ENCODE results near the gene RHO.
"Not testable (repeated sequence)": the region's sequence is repeated elsewhere in the genome, so short reads cannot be mapped to it uniquely, and the experiment has no call there.

The RHO gene

GRCh38 chr3:129493206-129493605, 35.2 kb upstream of the RHO start:
- no peak for TF ChIP-seq CTCF (IDR thresholded peaks at IDR 0.05; ENCODE audit: low read length, missing control alignments)
- H3K4me3 ChIP-seq (replicated peaks; ENCODE audit: low read depth, low read length), result no peak overlapping the region
- no peak for DNase-seq (ENCODE audit: low read depth)

DNA sequence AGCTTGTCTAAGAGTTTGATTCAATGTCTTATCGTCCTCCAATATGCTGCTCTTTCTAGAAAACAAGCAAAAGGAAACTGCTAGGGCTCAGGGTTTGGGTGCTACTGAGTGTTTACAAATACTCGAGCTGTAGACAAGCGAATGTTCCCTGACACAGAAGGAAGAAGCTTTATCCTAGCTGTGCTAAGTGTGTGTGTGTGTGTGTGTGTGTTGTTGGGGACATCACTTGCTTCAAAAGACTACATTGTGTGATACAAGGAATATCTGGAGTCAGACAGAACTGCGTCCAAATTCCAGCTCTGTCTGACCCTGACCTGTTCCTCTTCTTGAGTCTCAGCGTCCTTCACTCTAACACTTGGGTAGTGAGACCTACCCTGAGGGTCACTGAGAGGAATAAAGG, 33.9 kb upstream of the RHO start:
- H3K4me3 ChIP-seq (replicated peaks; ENCODE audit: low read depth, low read length); DNase-seq (ENCODE audit: low read depth): not testable (repeated sequence)

DNA sequence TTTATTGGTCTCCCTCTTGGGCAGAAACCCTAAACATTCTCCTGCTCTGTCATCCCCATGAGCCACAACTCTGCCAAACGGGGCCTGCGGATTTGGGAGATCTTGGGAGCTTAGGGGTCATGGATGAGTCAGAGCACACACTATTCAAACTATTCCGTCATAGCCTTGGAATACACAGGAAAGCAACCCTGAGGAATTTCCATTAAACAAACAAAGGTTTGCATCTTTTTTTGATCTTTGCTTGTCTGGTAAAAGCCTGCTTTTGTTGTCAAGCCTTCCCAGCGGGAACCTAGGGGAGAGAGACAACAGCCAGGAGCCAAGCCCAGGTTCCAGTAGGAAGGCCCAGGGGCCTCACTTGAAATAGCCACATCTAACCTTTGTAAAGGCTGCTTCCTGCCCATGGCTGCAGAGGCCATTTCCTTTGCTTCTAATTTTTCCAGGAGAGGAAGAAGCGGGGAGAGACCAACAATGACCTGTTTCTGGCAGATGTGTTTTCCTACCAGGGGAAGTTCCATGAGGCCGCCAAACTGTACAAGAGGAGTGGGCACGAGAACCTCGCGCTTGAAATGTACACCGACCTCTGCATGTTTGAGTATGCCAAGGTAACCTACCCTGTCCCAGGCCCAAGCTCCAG, 33.3 kb upstream of the RHO start:
- H3K4me3 ChIP-seq (replicated peaks; ENCODE audit: low read depth, low read length), result not testable (repeated sequence)
- peak; percentile 84 for DNase-seq (ENCODE audit: low read depth)

GRCh38 chr3:129497876-129498275, 30.6 kb upstream of the RHO start:
- DNase-seq (ENCODE audit: low read depth); H3K4me3 ChIP-seq (replicated peaks; ENCODE audit: low read depth, low read length): not testable (repeated sequence)

DNA sequence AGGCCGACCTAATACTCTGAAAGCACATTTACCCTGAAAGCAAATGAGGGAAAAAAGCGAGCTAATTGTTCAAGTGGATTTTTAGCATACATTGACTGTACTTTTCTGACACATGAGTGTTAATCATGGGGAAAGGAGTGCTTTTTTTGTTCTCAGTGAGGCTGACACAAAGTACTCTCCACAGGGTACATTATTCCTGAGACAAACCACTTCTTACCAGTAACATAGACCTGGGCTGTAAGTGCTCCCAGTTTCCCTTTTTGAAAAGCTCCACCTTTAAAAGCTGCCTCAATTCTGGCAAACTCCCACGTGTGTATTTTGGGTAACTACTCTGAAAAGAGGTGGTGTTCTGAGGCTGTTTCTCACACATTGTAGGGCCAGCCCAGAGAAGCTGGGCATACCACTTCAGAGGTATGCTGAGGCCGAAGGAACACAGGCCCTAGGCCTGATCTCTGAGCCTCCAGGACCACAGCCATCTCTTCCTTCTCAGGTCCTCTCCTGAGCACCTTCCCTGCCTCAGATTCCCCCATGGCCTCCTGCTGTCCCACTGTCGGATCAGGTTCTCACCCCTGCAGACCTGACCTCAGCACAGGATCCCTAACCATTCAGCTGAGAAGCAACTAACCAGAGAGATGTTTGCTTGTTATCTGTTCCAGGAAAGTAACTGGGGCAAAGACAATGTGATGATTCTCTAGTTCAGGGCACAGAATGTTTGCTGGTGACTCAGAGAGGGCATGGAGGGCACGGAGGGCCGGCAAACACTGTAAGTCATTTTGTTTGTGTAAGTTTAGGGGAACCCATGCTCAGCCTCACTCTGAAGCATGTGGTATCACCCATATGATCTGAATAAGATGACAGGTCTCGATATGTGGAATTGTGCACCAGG, 29.6 kb upstream of the RHO start:
- not testable (repeated sequence) for DNase-seq (ENCODE audit: low read depth); H3K4me3 ChIP-seq (replicated peaks; ENCODE audit: low read depth, low read length)

GRCh38 chr3:129499604-129500333, 28.7 kb upstream of the RHO start:
- not testable (repeated sequence) for H3K4me3 ChIP-seq (replicated peaks; ENCODE audit: low read depth, low read length); DNase-seq (ENCODE audit: low read depth)

DNA sequence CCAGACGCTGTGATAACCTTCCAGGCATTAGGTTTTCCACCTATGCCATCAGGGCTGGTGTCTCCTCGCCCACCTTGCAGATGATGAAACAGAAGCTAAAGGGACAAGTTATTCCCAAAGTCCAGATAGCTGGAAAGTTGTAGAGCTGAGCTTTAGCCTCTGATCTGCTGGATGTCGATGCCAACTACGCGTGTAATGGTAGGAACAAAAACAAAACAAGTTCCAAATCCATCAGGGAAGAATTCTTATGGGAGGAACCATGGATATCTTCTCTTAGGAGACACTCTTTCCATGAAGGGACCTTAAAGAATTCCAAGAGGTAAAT, 28.1 kb upstream of the RHO start:
- H3K4me3 ChIP-seq (replicated peaks; ENCODE audit: low read depth, low read length), result no peak overlapping the region
- DNase-seq (ENCODE audit: low read depth), result no peak
- no peak for TF ChIP-seq CTCF (IDR thresholded peaks at IDR 0.05; ENCODE audit: low read length, missing control alignments)

GRCh38 chr3:129501630-129502029, 26.8 kb upstream of the RHO start:
- DNase-seq (ENCODE audit: low read depth), result no peak
- TF ChIP-seq CTCF (IDR thresholded peaks at IDR 0.05; ENCODE audit: low read length, missing control alignments), result no peak
- no peak overlapping the region for H3K4me3 ChIP-seq (replicated peaks; ENCODE audit: low read depth, low read length)

DNA sequence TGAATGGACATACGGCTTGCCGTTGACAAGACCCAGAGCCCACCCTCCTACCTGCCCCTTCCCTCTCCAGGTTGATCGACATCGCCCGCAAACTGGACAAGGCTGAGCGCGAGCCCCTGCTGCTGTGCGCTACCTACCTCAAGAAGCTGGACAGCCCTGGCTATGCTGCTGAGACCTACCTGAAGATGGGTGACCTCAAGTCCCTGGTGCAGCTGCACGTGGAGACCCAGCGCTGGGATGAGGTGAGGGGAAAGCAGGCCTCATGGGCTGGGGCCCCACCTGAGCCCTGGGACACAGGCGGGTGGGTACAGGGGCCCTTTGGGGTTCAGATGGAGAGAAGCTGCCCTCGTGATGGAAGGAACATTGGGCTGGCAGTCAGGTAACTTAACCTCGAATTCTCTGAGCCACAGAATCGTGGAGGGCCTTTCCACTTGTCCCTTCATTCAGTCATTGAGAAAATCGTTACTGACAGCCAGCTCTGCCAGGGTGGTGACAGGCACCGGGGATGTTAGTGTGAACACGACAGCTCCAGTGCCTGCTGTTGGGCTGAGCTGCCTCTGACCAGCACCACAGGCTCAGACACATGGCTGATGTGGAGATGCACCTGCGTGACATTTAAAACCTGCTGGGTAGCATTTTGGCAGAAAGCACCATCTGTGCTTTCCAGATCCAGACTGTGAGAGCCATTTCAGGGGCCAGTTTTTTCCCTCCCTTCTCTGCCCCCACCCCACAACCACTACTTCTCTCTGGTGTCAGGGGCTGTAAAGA, 25.6 kb upstream of the RHO start:
- no peak for TF ChIP-seq CTCF (IDR thresholded peaks at IDR 0.05; ENCODE audit: low read length, missing control alignments)
- no peak overlapping the region for H3K4me3 ChIP-seq (replicated peaks; ENCODE audit: low read depth, low read length)
- no peak for DNase-seq (ENCODE audit: low read depth)

All from fibroblast of pulmonary artery (primary cell).